ENCODE results near the gene JAM3. TPM values are rescaled to one million over a fixed set of nuclear protein-coding genes. Genes with fewer than 3 reads are reported as not detected.

JAM3 gene
- total and polyA plus RNA-seq, 10 of the 15 experiments (the other 5 are each of a cell fraction or from before 2014, with no cell fraction given), result 0.04 to 1.1 (median 0.32) TPM; not detected in 1

DNA sequence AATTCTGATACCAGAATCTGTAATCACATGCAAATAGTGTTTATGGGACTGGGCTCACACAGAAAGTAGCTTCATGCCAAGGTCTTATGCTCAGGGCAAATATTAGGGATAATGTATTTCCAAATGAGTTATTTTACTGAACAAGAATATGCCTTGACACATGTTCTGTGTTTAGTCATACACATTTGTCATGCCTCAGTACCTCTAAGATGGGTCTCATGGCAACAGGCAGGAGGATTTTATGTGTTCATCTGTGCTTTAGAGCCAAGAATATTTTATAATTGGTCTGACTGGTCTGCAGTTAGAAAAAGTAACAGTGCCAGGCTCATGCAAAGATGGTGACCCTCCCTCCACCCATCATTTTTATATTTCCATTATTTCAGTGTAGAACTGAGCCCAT is 49.1 kb downstream of the JAM3 start:
- intact Hi-C loops (cut with micrococcal nuclease; ENCODE audit: unreplicated experiment), result no loop called here
- no peak for FAIRE-seq
- ATAC-seq, result no peak
- TF ChIP-seq, protein P1, sequence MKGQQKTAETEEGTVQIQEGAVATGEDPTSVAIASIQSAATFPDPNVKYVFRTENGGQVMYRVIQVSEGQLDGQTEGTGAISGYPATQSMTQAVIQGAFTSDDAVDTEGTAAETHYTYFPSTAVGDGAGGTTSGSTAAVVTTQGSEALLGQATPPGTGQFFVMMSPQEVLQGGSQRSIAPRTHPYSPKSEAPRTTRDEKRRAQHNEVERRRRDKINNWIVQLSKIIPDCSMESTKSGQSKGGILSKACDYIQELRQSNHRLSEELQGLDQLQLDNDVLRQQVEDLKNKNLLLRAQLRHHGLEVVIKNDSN (IDR thresholded peaks at IDR 0.05; ENCODE audit: borderline replicate concordance, extremely low read length, insufficient read depth, low read depth, low read length), result no peak
- no peak for TF ChIP-seq TBL1XR1 (IDR thresholded peaks at IDR 0.05; ENCODE audit: low read depth, low read length)
- TF ChIP-seq RB1 (IDR thresholded peaks at IDR 0.05; ENCODE audit: borderline replicate concordance), result no peak
- TF ChIP-seq, protein P2, sequence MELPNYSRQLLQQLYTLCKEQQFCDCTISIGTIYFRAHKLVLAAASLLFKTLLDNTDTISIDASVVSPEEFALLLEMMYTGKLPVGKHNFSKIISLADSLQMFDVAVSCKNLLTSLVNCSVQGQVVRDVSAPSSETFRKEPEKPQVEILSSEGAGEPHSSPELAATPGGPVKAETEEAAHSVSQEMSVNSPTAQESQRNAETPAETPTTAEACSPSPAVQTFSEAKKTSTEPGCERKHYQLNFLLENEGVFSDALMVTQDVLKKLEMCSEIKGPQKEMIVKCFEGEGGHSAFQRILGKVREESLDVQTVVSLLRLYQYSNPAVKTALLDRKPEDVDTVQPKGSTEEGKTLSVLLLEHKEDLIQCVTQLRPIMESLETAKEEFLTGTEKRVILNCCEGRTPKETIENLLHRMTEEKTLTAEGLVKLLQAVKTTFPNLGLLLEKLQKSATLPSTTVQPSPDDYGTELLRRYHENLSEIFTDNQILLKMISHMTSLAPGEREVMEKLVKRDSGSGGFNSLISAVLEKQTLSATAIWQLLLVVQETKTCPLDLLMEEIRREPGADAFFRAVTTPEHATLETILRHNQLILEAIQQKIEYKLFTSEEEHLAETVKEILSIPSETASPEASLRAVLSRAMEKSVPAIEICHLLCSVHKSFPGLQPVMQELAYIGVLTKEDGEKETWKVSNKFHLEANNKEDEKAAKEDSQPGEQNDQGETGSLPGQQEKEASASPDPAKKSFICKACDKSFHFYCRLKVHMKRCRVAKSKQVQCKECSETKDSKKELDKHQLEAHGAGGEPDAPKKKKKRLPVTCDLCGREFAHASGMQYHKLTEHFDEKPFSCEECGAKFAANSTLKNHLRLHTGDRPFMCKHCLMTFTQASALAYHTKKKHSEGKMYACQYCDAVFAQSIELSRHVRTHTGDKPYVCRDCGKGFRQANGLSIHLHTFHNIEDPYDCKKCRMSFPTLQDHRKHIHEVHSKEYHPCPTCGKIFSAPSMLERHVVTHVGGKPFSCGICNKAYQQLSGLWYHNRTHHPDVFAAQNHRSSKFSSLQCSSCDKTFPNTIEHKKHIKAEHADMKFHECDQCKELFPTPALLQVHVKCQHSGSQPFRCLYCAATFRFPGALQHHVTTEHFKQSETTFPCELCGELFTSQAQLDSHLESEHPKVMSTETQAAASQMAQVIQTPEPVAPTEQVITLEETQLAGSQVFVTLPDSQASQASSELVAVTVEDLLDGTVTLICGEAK (IDR thresholded peaks at IDR 0.05; ENCODE audit: borderline replicate concordance), result no peak
- TF ChIP-seq SMC3 (IDR thresholded peaks at IDR 0.05; ENCODE audit: borderline replicate concordance, low read length), result no peak
- TF ChIP-seq, protein P3, sequence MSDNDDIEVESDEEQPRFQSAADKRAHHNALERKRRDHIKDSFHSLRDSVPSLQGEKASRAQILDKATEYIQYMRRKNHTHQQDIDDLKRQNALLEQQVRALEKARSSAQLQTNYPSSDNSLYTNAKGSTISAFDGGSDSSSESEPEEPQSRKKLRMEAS (IDR thresholded peaks at IDR 0.05; ENCODE audit: low read depth, low read length), result no peak
- no peak for TF ChIP-seq SPI1 (IDR thresholded peaks at IDR 0.05; ENCODE audit: borderline replicate concordance, insufficient read depth, low read depth, low read length)
- TF ChIP-seq STAT3 (IDR thresholded peaks at IDR 0.05; ENCODE audit: low read depth, low read length), result no peak
- TF ChIP-seq, protein P4, sequence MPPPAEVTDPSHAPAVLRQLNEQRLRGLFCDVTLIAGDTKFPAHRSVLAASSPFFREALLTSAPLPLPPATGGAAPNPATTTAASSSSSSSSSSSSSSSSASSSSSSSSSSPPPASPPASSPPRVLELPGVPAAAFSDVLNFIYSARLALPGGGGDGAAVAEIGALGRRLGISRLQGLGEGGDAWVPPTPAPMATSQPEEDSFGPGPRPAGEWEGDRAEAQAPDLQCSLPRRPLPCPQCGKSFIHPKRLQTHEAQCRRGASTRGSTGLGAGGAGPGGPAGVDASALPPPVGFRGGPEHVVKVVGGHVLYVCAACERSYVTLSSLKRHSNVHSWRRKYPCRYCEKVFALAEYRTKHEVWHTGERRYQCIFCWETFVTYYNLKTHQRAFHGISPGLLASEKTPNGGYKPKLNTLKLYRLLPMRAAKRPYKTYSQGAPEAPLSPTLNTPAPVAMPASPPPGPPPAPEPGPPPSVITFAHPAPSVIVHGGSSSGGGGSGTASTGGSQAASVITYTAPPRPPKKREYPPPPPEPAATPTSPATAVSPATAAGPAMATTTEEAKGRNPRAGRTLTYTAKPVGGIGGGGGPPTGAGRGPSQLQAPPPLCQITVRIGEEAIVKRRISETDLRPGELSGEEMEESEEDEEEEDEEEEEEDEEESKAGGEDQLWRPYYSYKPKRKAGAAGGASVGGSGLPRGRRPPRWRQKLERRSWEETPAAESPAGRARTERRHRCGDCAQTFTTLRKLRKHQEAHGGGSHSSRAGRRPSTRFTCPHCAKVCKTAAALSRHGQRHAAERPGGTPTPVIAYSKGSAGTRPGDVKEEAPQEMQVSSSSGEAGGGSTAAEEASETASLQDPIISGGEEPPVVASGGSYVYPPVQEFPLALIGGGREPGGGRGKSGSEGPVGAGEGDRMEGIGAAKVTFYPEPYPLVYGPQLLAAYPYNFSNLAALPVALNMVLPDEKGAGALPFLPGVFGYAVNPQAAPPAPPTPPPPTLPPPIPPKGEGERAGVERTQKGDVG (CRISPR knock-in tag; IDR thresholded peaks at IDR 0.05), result no peak
- no peak for TF ChIP-seq MXI1 (IDR thresholded peaks at IDR 0.05; ENCODE audit: low read depth, low read length)
- no peak for TF ChIP-seq ZNF217 (IDR thresholded peaks at IDR 0.05)
- TF ChIP-seq ESRRA (IDR thresholded peaks at IDR 0.05; ENCODE audit: low read length), result no peak
- no peak for TF ChIP-seq GABPA (IDR thresholded peaks at IDR 0.05; ENCODE audit: low read depth)
- no peak for TF ChIP-seq NRF1 (conservative IDR thresholded peaks at IDR 0.05; ENCODE audit: low read depth, low read length)
- TF ChIP-seq POLR2AphosphoS5 (IDR thresholded peaks at IDR 0.05; ENCODE audit: low read length), result no peak
- TF ChIP-seq ZNF207 (IDR thresholded peaks at IDR 0.05; ENCODE audit: borderline replicate concordance), result no peak

More for the DNA sequence above, 49.1 kb downstream of the JAM3 start:
- no peak overlapping the region for H2AFZ ChIP-seq (ENCODE audit: control insufficient read depth, low read depth, low read length)
- H3K27ac ChIP-seq (ENCODE audit: control insufficient read depth, insufficient read depth), result no peak overlapping the region
- ChIA-PET SMC1A (ENCODE audit: uncharacterized antibody, unreplicated experiment) (no interaction called here), RAD21 (ENCODE audit: unreplicated experiment) (no interaction called here), CTCF (no interaction called here), POLR2A (no interaction called here)
- DNase-seq (ENCODE audit: low read depth, low spot score), result no peak
- no peak overlapping the region for H3K4me2 ChIP-seq (ENCODE audit: control insufficient read depth, insufficient read depth)
- H4K20me1 ChIP-seq (ENCODE audit: control insufficient read depth, insufficient read depth), result no peaks in the 10 kb centered on the region
- H3K79me2 ChIP-seq (ENCODE audit: control insufficient read depth, insufficient read depth, low read length), result no peaks in the 10 kb centered on the region
- no peak overlapping the region for H3K4me3 ChIP-seq
- in situ Hi-C loops (cut with MboI), result no loop called here
- H3K27me3 ChIP-seq (replicated peaks in 1 of 2; ENCODE audit: control insufficient read depth in 2 of 2, insufficient read depth in 2 of 2, low read length in 1 of 2), result no peaks in the 10 kb centered on the region; a peak in 1 of 4 replicates
- BruUV-seq (replicated peaks), result no TSS peak
- no peak overlapping the region for H3K9ac ChIP-seq (ENCODE audit: control insufficient read depth, insufficient read depth, low read length)
- no peaks in the 10 kb centered on the region for H3K9me3 ChIP-seq (replicated peaks; ENCODE audit: control insufficient read depth, insufficient read depth, low read length)
- H3K4me1 ChIP-seq (ENCODE audit: control insufficient read depth, insufficient read depth, low read length), result no peaks in the 10 kb centered on the region
- H3K36me3 ChIP-seq (ENCODE audit: control insufficient read depth in 2 of 2, insufficient read depth in 2 of 2, low read length in 1 of 2), result no peaks in the 10 kb centered on the region

All from GM12878 (cell line).